CD4-positive, alpha-beta T cell treated with Interleukin-10 for 1 hour (primary cell): ENCODE results near the gene TDRD7.

Source experiments
- DNase-seq: peaks from one replicate; pipeline ENCODE4 v3.0.0-alpha.2; 2020

Gene TDRD7

GRCh38 chr9:97387504-97387886, 24.4 kb upstream of the TDRD7 start:
- DNase-seq: no peak

- no peak for DNase-seq
Observed at GRCh38 chr9:97387936-97388684, 23.8 kb upstream of the TDRD7 start.

GRCh38 chr9:97388721-97389238, 23.1 kb upstream of the TDRD7 start:
- DNase-seq: peak; percentile 30

- no peak for DNase-seq
Observed at GRCh38 chr9:97389249-97389648, 22.6 kb upstream of the TDRD7 start.

- no peak for DNase-seq
Observed at GRCh38 chr9:97390791-97391406, 21.0 kb upstream of the TDRD7 start.

GRCh38 chr9:97394881-97395280, 17.0 kb upstream of the TDRD7 start:
- no peak for DNase-seq

GRCh38 chr9:97395745-97396144, 16.2 kb upstream of the TDRD7 start:
- DNase-seq: no peak

- no peak for DNase-seq
Observed at GRCh38 chr9:97396256-97396655, 15.6 kb upstream of the TDRD7 start.

- DNase-seq: no peak
Observed at GRCh38 chr9:97397220-97397619, 14.7 kb upstream of the TDRD7 start.

- peak; percentile 68 for DNase-seq
Observed at GRCh38 chr9:97398999-97399758, 12.7 kb upstream of the TDRD7 start.

GRCh38 chr9:97403746-97404316, 8.1 kb upstream of the TDRD7 start:
- DNase-seq: no peak

- DNase-seq: no peak
Observed at GRCh38 chr9:97405551-97405950, 6.3 kb upstream of the TDRD7 start.

GRCh38 chr9:97406620-97407177, 5.2 kb upstream of the TDRD7 start:
- DNase-seq: no peak

- no peak for DNase-seq
Observed at GRCh38 chr9:97408562-97408961, 3.3 kb upstream of the TDRD7 start.

GRCh38 chr9:97411440-97411788, 482 bp upstream of the TDRD7 start:
- no peak for DNase-seq

GRCh38 chr9:97412626-97413385, 910 bp downstream of the TDRD7 start:
- no peak for DNase-seq

GRCh38 chr9:97413462-97413861, 1.6 kb downstream of the TDRD7 start:
- DNase-seq: no peak

- DNase-seq: no peak
Observed at GRCh38 chr9:97415146-97415545, 3.2 kb downstream of the TDRD7 start.

- no peak for DNase-seq
Observed at GRCh38 chr9:97418880-97419279, 7.0 kb downstream of the TDRD7 start.

GRCh38 chr9:97419309-97419867, 7.5 kb downstream of the TDRD7 start:
- DNase-seq: no peak

GRCh38 chr9:97425336-97425972, 13.6 kb downstream of the TDRD7 start:
- no peak for DNase-seq

GRCh38 chr9:97425973-97426336, 14.1 kb downstream of the TDRD7 start:
- DNase-seq: no peak
